ENCODE data around the gene NLGN1. TPM values are rescaled to one million over a fixed set of nuclear protein-coding genes. Genes with fewer than 3 reads are reported as not detected.

The NLGN1 gene
- total RNA-seq, 4 donors from 2014 or later = 12.9 to 20.9 (median 18.0) TPM

GRCh38 chr3:174329321-174329720 is 931.8 kb downstream of the NLGN1 start:
- Histone ChIP-seq H3K4me1 (peaks cover 0 to 7% (median 3%) of the 10 kb centered on the region in 4 donors), H3K9me3 (no peaks in the 10 kb centered on the region), H3K4me3 (no peak overlapping the region), H3K36me3 (no peaks in the 10 kb centered on the region), H3K27me3 (no peaks in the 10 kb centered on the region), H3K27ac (replicated peaks in 1 of 4) (no peak overlapping the region)
- DNase-seq (ENCODE audit: extremely low spot score) = no peak
- TF ChIP-seq EP300 (IDR thresholded peaks at IDR 0.05) (no peak), CTCF (IDR thresholded peaks at IDR 0.05) (no peak), POLR2A (IDR thresholded peaks at IDR 0.05; ENCODE audit: low read depth) (no peak), POLR2AphosphoS5 (IDR thresholded peaks at IDR 0.05) (no peak)
- intact Hi-C loops (cut with DNase I) = no loop called here
- WGBS = 84% methylated on average over 3 of the region's 3 CpGs

- TF ChIP-seq POLR2AphosphoS5 (IDR thresholded peaks at IDR 0.05) (no peak), POLR2A (IDR thresholded peaks at IDR 0.05; ENCODE audit: low read depth) (no peak), CTCF (IDR thresholded peaks at IDR 0.05) (no peak), EP300 (IDR thresholded peaks at IDR 0.05) (no peak)
- Histone ChIP-seq H3K4me1 (peaks cover 0 to 7% (median 3%) of the 10 kb centered on the region in 4 donors), H3K27me3 (no peaks in the 10 kb centered on the region), H3K9me3 (no peaks in the 10 kb centered on the region), H3K4me3 (no peak overlapping the region), H3K27ac (replicated peaks in 1 of 4) (no peak overlapping the region), H3K36me3 (no peaks in the 10 kb centered on the region)
- DNase-seq (ENCODE audit: extremely low spot score) = no peak
- intact Hi-C loops (cut with DNase I) = no loop called here
Measured at GRCh38 chr3:174330303-174330702, 932.8 kb downstream of the NLGN1 start.

- peaks cover 0 to 7% (median 3%) of the 10 kb centered on the region in 4 donors for H3K4me1 ChIP-seq
- H3K9me3 ChIP-seq = no peaks in the 10 kb centered on the region
- no peak for TF ChIP-seq CTCF (IDR thresholded peaks at IDR 0.05)
- no peak for TF ChIP-seq POLR2AphosphoS5 (IDR thresholded peaks at IDR 0.05)
- no peak for TF ChIP-seq EP300 (IDR thresholded peaks at IDR 0.05)
- intact Hi-C loops (cut with DNase I) = no loop called here
- DNase-seq (ENCODE audit: extremely low spot score) = no peak
- WGBS = 76% methylated on average over 6 of the region's 6 CpGs
- H3K27ac ChIP-seq (replicated peaks in 1 of 4) = no peak overlapping the region
- H3K4me3 ChIP-seq = no peak overlapping the region
- no peaks in the 10 kb centered on the region for H3K27me3 ChIP-seq
- no peaks in the 10 kb centered on the region for H3K36me3 ChIP-seq
Measured at GRCh38 chr3:174331095-174331800, 933.7 kb downstream of the NLGN1 start.

- Histone ChIP-seq H3K36me3 (no peaks in the 10 kb centered on the region), H3K4me1 (peaks cover 0 to 7% (median 3%) of the 10 kb centered on the region in 4 donors), H3K27ac (replicated peaks in 1 of 4) (no peak overlapping the region), H3K27me3 (no peaks in the 10 kb centered on the region), H3K4me3 (no peak overlapping the region), H3K9me3 (no peaks in the 10 kb centered on the region)
- WGBS = 79% methylated on average over 2 of the region's 2 CpGs
- DNase-seq (ENCODE audit: extremely low spot score) = no peak
- intact Hi-C loops (cut with DNase I) = no loop called here
- TF ChIP-seq POLR2AphosphoS5 (IDR thresholded peaks at IDR 0.05) (no peak), CTCF (IDR thresholded peaks at IDR 0.05) (no peak), EP300 (IDR thresholded peaks at IDR 0.05) (no peak), POLR2A (IDR thresholded peaks at IDR 0.05; ENCODE audit: low read depth) (no peak)
Measured at GRCh38 chr3:174332391-174332790, 934.8 kb downstream of the NLGN1 start.

GRCh38 chr3:174333640-174334039 is 936.1 kb downstream of the NLGN1 start:
- no peak for DNase-seq (ENCODE audit: extremely low spot score)
- Histone ChIP-seq H3K4me1 (peaks cover 0 to 7% (median 3%) of the 10 kb centered on the region in 4 donors), H3K27ac (replicated peaks in 1 of 4) (no peak overlapping the region), H3K4me3 (no peak overlapping the region), H3K27me3 (no peaks in the 10 kb centered on the region), H3K9me3 (no peaks in the 10 kb centered on the region), H3K36me3 (no peaks in the 10 kb centered on the region)
- TF ChIP-seq EP300 (IDR thresholded peaks at IDR 0.05) (no peak), CTCF (IDR thresholded peaks at IDR 0.05) (no peak), POLR2AphosphoS5 (IDR thresholded peaks at IDR 0.05) (no peak)
- WGBS = 55% methylated on average over 2 of the region's 2 CpGs
- intact Hi-C loops (cut with DNase I) = no loop called here
